Measurements from ENCODE around the gene FRY. TPM values are rescaled to one million over a fixed set of nuclear protein-coding genes. Genes with fewer than 3 reads are reported as not detected.

FRY gene
- total RNA-seq, 2 experiments from 2014 or later, result 3.0 to 7.0 TPM

GRCh38 chr13:32087955-32088747 is 56.6 kb downstream of the FRY start:
- H3K36me3 ChIP-seq (ENCODE audit: insufficient read depth, low read length), result no peaks in the 10 kb centered on the region
- ChIA-PET CTCF (ENCODE audit: unreplicated experiment) (no interaction called here), POLR2A (interaction anchor here (0.7 kb wide), 1 partner anchor 10 kb away, joined by 3 read pairs; no protein-coding TSS in a partner anchor)
- BruUV-seq (replicated peaks), result no TSS peak
- H3K9me3 ChIP-seq (ENCODE audit: low read length), result no peaks in the 10 kb centered on the region
- no peak overlapping the region for H3K4me3 ChIP-seq (ENCODE audit: low read depth, low read length, poor library complexity, severe bottlenecking)
- H2AFZ ChIP-seq (ENCODE audit: low read length), result no peak overlapping the region
- no peak for TF ChIP-seq EZH2phosphoT487 (IDR thresholded peaks at IDR 0.05; ENCODE audit: borderline replicate concordance, low read depth, low read length)
- no peak for TF ChIP-seq CTCF (conservative IDR thresholded peaks at IDR 0.05; ENCODE audit: low read length)
- no peak for DNase-seq (ENCODE audit: low spot score)
- H3K4me1 ChIP-seq (ENCODE audit: insufficient read depth, low read length, poor library complexity, severe bottlenecking), result no peaks in the 10 kb centered on the region
- H3K79me2 ChIP-seq (ENCODE audit: insufficient read depth, low read depth, low read length), result no peaks in the 10 kb centered on the region
- intact Hi-C loops (cut with micrococcal nuclease; ENCODE audit: unreplicated experiment), result no loop called here
- H4K20me1 ChIP-seq (ENCODE audit: insufficient read depth, low read length), result no peaks in the 10 kb centered on the region
- H3K4me2 ChIP-seq (ENCODE audit: low read length), result no peak overlapping the region
- H3K9me2 ChIP-seq (ENCODE audit: insufficient read depth, low read length), result no peaks in the 10 kb centered on the region
- no peak overlapping the region for H3K27ac ChIP-seq (ENCODE audit: low read depth, low read length, poor library complexity, severe bottlenecking)

GRCh38 chr13:32092496-32092895 is 60.9 kb downstream of the FRY start:
- intact Hi-C loops (cut with micrococcal nuclease; ENCODE audit: unreplicated experiment), result loop anchor here (5.0 kb wide), 1 partner anchor 35 kb away; no protein-coding TSS in a partner anchor
- no peaks in the 10 kb centered on the region for H3K9me3 ChIP-seq (ENCODE audit: low read length)
- ChIA-PET CTCF (ENCODE audit: unreplicated experiment) (no interaction called here), POLR2A (no interaction called here)
- no peaks in the 10 kb centered on the region for H3K9me2 ChIP-seq (ENCODE audit: insufficient read depth, low read length)
- no peak overlapping the region for H2AFZ ChIP-seq (ENCODE audit: low read length)
- no peaks in the 10 kb centered on the region for H4K20me1 ChIP-seq (ENCODE audit: insufficient read depth, low read length)
- no TSS peak for BruUV-seq (replicated peaks)
- TF ChIP-seq EZH2phosphoT487 (IDR thresholded peaks at IDR 0.05; ENCODE audit: borderline replicate concordance, low read depth, low read length), result no peak
- H3K27ac ChIP-seq (ENCODE audit: low read depth, low read length, poor library complexity, severe bottlenecking), result no peak overlapping the region
- DNase-seq (ENCODE audit: low spot score), result no peak
- H3K36me3 ChIP-seq (ENCODE audit: insufficient read depth, low read length), result no peaks in the 10 kb centered on the region
- no peaks in the 10 kb centered on the region for H3K4me1 ChIP-seq (ENCODE audit: insufficient read depth, low read length, poor library complexity, severe bottlenecking)
- H3K4me2 ChIP-seq (ENCODE audit: low read length), result no peak overlapping the region
- H3K79me2 ChIP-seq (ENCODE audit: insufficient read depth, low read depth, low read length), result no peaks in the 10 kb centered on the region
- H3K4me3 ChIP-seq (ENCODE audit: low read depth, low read length, poor library complexity, severe bottlenecking), result no peak overlapping the region

DNA sequence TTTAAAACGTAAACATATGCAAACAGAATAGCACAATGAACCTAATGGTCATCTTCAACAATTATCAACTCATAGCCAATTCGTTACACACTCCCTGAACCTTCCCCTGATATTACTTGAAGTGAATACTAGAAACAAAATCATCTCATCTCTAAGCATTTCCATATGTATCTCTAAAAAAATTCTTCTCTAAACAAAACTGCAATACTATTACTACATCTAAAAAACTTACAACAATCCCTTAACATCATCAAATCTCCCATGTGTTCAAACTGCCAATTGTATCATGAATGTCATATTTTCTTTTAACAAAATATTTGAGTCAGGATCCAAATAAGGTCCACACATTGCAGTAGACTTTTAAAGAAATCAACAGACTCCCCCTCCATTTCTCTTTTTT is 61.4 kb downstream of the FRY start:
- TF ChIP-seq CTCF (conservative IDR thresholded peaks at IDR 0.05; ENCODE audit: low read length) (no peak), EZH2phosphoT487 (IDR thresholded peaks at IDR 0.05; ENCODE audit: borderline replicate concordance, low read depth, low read length) (no peak)
- Histone ChIP-seq H4K20me1 (ENCODE audit: insufficient read depth, low read length) (no peaks in the 10 kb centered on the region), H2AFZ (ENCODE audit: low read length) (no peak overlapping the region), H3K9me3 (ENCODE audit: low read length) (no peaks in the 10 kb centered on the region), H3K36me3 (ENCODE audit: insufficient read depth, low read length) (no peaks in the 10 kb centered on the region), H3K4me3 (ENCODE audit: low read depth, low read length, poor library complexity, severe bottlenecking) (no peak overlapping the region), H3K4me1 (ENCODE audit: insufficient read depth, low read length, poor library complexity, severe bottlenecking) (no peaks in the 10 kb centered on the region), H3K27ac (ENCODE audit: low read depth, low read length, poor library complexity, severe bottlenecking) (no peak overlapping the region), H3K79me2 (ENCODE audit: insufficient read depth, low read depth, low read length) (no peaks in the 10 kb centered on the region), H3K9me2 (ENCODE audit: insufficient read depth, low read length) (no peaks in the 10 kb centered on the region), H3K4me2 (ENCODE audit: low read length) (no peak overlapping the region)
- BruUV-seq (replicated peaks), result no TSS peak
- intact Hi-C loops (cut with micrococcal nuclease; ENCODE audit: unreplicated experiment), result loop anchor here (5.0 kb wide), 1 partner anchor 34 kb away; no protein-coding TSS in a partner anchor
- POLR2A ChIA-PET, result interaction anchor here (0.6 kb wide), 1 partner anchor 649 kb away, joined by 3 read pairs; no protein-coding TSS in a partner anchor
- DNase-seq (ENCODE audit: low spot score), result no peak
- CTCF ChIA-PET (ENCODE audit: unreplicated experiment), result no interaction called here
